Measurements from ENCODE around the gene NPY1R. TPM values are rescaled to one million over a fixed set of nuclear protein-coding genes. Genes with fewer than 3 reads are reported as not detected.

NPY1R gene
- total and polyA plus RNA-seq, 3 experiments from 2014 or later = not detected

- no peak for DNase-seq
- ChIA-PET CTCF (no interaction called here), POLR2A (no interaction called here)
- H3K4me1 Mint-ChIP-seq = peaks cover 0 to 3% (median 0%) of the 10 kb centered on the region in 3 donors
- H3K36me3 Mint-ChIP-seq = peaks cover 0 to 4% (median 0%) of the 10 kb centered on the region in 3 donors
- no peaks in the 10 kb centered on the region for H3K9me3 ChIP-seq (ENCODE audit: low read length)
- H3K27me3 ChIP-seq (ENCODE audit: insufficient read depth, low read length, poor library complexity, severe bottlenecking) = peaks cover 2% of the 10 kb centered on the region
- H3K4me1 ChIP-seq (ENCODE audit: insufficient read depth, low read length) = no peaks in the 10 kb centered on the region
- H3K9me3 Mint-ChIP-seq = peaks cover 0 to 5% (median 0%) of the 10 kb centered on the region in 5 donors
- no peak overlapping the region for H3K4me3 ChIP-seq (ENCODE audit: low read length)
- no peak overlapping the region for H3K27ac Mint-ChIP-seq
- no peak overlapping the region for H3K4me3 Mint-ChIP-seq
- peaks cover 16 to 49% of the 10 kb centered on the region in 2 donors for H3K27me3 Mint-ChIP-seq
- H3K36me3 ChIP-seq (ENCODE audit: insufficient read depth, low read length) = no peaks in the 10 kb centered on the region
- no peak overlapping the region for H3K27ac ChIP-seq (ENCODE audit: low read depth, low read length)
These were observed 12.0 kb upstream of the NPY1R start for GRCh38 chr4:163344147-163345125.

DNA sequence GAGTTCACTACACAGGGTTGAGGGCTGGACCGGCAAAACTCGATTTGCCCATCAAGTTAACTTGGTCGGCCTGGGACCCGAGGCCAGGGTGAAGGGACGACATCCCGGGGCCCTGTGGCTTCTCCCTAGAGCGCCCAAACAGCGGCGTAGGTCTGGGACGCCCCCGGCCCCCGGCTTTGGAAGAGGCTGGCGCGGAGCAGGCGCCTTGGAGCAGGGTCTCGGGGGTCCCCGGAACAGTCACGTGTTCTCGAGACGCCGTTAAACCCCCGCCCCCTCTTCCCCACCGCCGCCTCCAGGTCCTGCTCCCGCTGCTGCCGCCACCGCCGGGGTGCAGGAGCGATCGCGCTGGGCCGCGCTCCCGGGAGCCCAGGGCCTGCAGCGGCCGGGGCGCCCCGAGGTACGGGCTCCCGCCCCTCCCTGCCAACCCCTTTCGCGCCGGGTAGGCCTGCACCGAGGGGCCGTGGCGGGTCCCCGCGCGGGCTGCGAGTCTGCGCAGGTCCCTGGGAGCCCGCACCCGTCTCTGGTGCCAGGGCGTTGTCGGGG, 11.3 kb upstream of the NPY1R start, which contains the start of gene NPY5R:
TSS of gene NPY5R (plus strand) at position 289 of the 543 bp plus-strand sequence. CDS start 6,382 bp downstream, outside the sequence.
- no peak within 1 kb of the TSS for H3K4me3 ChIP-seq (ENCODE audit: low read length)
- CTCF ChIA-PET = no interaction called here
- H3K27ac Mint-ChIP-seq = no peak within 1 kb of the TSS

GRCh38 chr4:163335384-163335783, 3.0 kb upstream of the NPY1R start:
- Histone ChIP-seq H3K4me1 (ENCODE audit: insufficient read depth, low read length) (peaks cover 4% of the 10 kb centered on the region), H3K36me3 (ENCODE audit: insufficient read depth, low read length) (no peaks in the 10 kb centered on the region), H3K4me3 (ENCODE audit: low read length) (no peak overlapping the region), H3K9me3 (ENCODE audit: low read length) (no peaks in the 10 kb centered on the region), H3K27me3 (ENCODE audit: insufficient read depth, low read length, poor library complexity, severe bottlenecking) (peaks cover 6% of the 10 kb centered on the region), H3K27ac (ENCODE audit: low read depth, low read length) (no peak overlapping the region)
- Mint-ChIP-seq H3K36me3 (no peaks in the 10 kb centered on the region), H3K27ac (no peak overlapping the region), H3K4me1 (peaks cover 11 to 16% (median 11%) of the 10 kb centered on the region in 3 donors), H3K4me3 (no peak overlapping the region), H3K9me3 (peaks cover 0 to 2% (median 0%) of the 10 kb centered on the region in 5 donors), H3K27me3 (peaks cover 22 to 44% of the 10 kb centered on the region in 2 donors)
- DNase-seq = no peak
- ChIA-PET CTCF (no interaction called here), POLR2A (no interaction called here)

More for the DNA sequence above, 11.3 kb upstream of the NPY1R start, which contains the start of gene NPY5R:
- Mint-ChIP-seq H3K4me3 (no peak within 1 kb of the TSS), H3K36me3 (peaks cover 0 to 4% (median 0%) of the 10 kb centered on the region in 3 donors), H3K4me1 (peaks cover 0 to 3% (median 0%) of the 10 kb centered on the region in 3 donors), H3K9me3 (peaks cover 0 to 3% (median 0%) of the 10 kb centered on the region in 5 donors), H3K27me3 (peaks cover 13 to 44% of the 10 kb centered on the region in 2 donors)
- no peak for DNase-seq
- no peaks in the 10 kb centered on the region for H3K4me1 ChIP-seq (ENCODE audit: insufficient read depth, low read length)
- no peaks in the 10 kb centered on the region for H3K36me3 ChIP-seq (ENCODE audit: insufficient read depth, low read length)
- H3K9me3 ChIP-seq (ENCODE audit: low read length) = no peaks in the 10 kb centered on the region
- H3K27me3 ChIP-seq (ENCODE audit: insufficient read depth, low read length, poor library complexity, severe bottlenecking) = peaks cover 6% of the 10 kb centered on the region
- POLR2A ChIA-PET = no interaction called here
- H3K27ac ChIP-seq (ENCODE audit: low read depth, low read length) = no peak within 1 kb of the TSS

GRCh38 chr4:163331629-163332376, 593 bp downstream of the NPY1R start:
- peaks cover 11 to 16% (median 11%) of the 10 kb centered on the region in 3 donors for H3K4me1 Mint-ChIP-seq
- H3K27ac ChIP-seq (ENCODE audit: low read depth, low read length) = no peak overlapping the region
- H3K27me3 Mint-ChIP-seq = peaks cover 22 to 55% of the 10 kb centered on the region in 2 donors
- ChIA-PET POLR2A (no interaction called here), CTCF (interaction anchor here (1.5 kb wide), 1 partner anchor 15 kb away, joined by 4 read pairs; no protein-coding TSS in a partner anchor)
- no peaks in the 10 kb centered on the region for H3K36me3 Mint-ChIP-seq
- H3K27me3 ChIP-seq (ENCODE audit: insufficient read depth, low read length, poor library complexity, severe bottlenecking) = no peaks in the 10 kb centered on the region
- H3K4me1 ChIP-seq (ENCODE audit: insufficient read depth, low read length) = peaks cover 4% of the 10 kb centered on the region
- peak overlapping the region in 3 of 7 donors; percentile 3 to 55 (median 55) for H3K4me3 Mint-ChIP-seq
- no peak overlapping the region for H3K4me3 ChIP-seq (ENCODE audit: low read length)
- no peak overlapping the region for H3K27ac Mint-ChIP-seq
- H3K36me3 ChIP-seq (ENCODE audit: insufficient read depth, low read length) = no peaks in the 10 kb centered on the region
- peaks cover 0 to 2% (median 0%) of the 10 kb centered on the region in 5 donors for H3K9me3 Mint-ChIP-seq
- DNase-seq = no peak
- H3K9me3 ChIP-seq (ENCODE audit: low read length) = no peaks in the 10 kb centered on the region

DNA sequence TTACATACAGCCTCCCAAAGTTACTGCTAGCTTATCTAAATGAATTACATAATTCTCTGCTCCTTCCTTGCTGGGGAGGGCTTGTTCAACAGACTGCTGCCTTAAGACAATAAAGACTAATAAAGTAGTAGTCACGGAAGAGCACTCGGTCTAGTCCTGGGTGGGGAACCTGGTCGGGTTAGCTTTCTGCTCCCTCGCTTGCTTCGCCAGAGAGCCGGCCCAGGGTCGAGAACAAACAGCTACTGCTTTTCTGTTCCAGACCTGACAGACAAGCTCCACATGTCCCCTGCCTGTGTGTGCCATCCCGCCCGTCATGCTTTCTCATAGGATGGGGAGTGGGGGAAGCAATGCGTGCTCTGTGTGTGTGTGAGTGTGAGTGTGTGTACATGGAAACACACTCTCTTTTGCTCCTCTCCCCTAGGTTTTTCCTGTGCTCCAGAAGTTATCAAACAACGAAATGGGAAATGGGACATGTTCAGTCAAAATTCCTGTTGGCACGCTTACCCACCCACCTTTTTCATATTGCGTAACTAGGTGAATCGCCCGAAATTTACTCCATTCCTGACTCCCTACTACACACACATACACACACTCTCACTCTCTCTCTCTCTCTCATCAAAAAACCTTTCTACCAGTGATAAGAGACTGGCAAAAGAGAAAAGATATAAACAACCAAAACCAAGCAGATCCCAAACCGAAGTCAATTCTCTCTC, 1.3 kb downstream of the NPY1R start:
- Mint-ChIP-seq H3K27me3 (peaks cover 22 to 55% of the 10 kb centered on the region in 2 donors), H3K4me3 (peak overlapping the region in 3 of 7 donors; percentile 3 to 55 (median 27)), H3K4me1 (peaks cover 11 to 16% (median 11%) of the 10 kb centered on the region in 3 donors), H3K27ac (no peak overlapping the region), H3K36me3 (no peaks in the 10 kb centered on the region), H3K9me3 (peaks cover 0 to 2% (median 0%) of the 10 kb centered on the region in 5 donors)
- H3K4me3 ChIP-seq (ENCODE audit: low read length) = no peak overlapping the region
- peaks cover 4% of the 10 kb centered on the region for H3K4me1 ChIP-seq (ENCODE audit: insufficient read depth, low read length)
- H3K9me3 ChIP-seq (ENCODE audit: low read length) = no peaks in the 10 kb centered on the region
- CTCF ChIA-PET = no interaction called here
- no peaks in the 10 kb centered on the region for H3K36me3 ChIP-seq (ENCODE audit: insufficient read depth, low read length)
- H3K27me3 ChIP-seq (ENCODE audit: insufficient read depth, low read length, poor library complexity, severe bottlenecking) = no peaks in the 10 kb centered on the region
- no peak overlapping the region for H3K27ac ChIP-seq (ENCODE audit: low read depth, low read length)
- POLR2A ChIA-PET = no interaction called here
- DNase-seq = no peak

GRCh38 chr4:163317110-163317509, 15.3 kb downstream of the NPY1R start:
- DNase-seq = no peak
- Histone ChIP-seq H3K27me3 (ENCODE audit: insufficient read depth, low read length, poor library complexity, severe bottlenecking) (no peaks in the 10 kb centered on the region), H3K9me3 (ENCODE audit: low read length) (no peaks in the 10 kb centered on the region), H3K4me3 (ENCODE audit: low read length) (no peak overlapping the region), H3K4me1 (ENCODE audit: insufficient read depth, low read length) (no peaks in the 10 kb centered on the region), H3K36me3 (ENCODE audit: insufficient read depth, low read length) (no peaks in the 10 kb centered on the region), H3K27ac (ENCODE audit: low read depth, low read length) (no peak overlapping the region)
- no peak overlapping the region for H3K27ac Mint-ChIP-seq
- CTCF ChIA-PET = interaction anchor here (1.0 kb wide), 1 partner anchor 16 kb away, joined by 4 read pairs; the partner anchor contains the start of gene NPY1R
- POLR2A ChIA-PET = no interaction called here
- H3K4me1 Mint-ChIP-seq = no peaks in the 10 kb centered on the region
- no peak overlapping the region for H3K4me3 Mint-ChIP-seq
- H3K27me3 Mint-ChIP-seq = peaks cover 1 to 16% of the 10 kb centered on the region in 2 donors
- H3K36me3 Mint-ChIP-seq = no peaks in the 10 kb centered on the region
- peaks cover 23 to 28% (median 24%) of the 10 kb centered on the region in 5 donors for H3K9me3 Mint-ChIP-seq

DNA sequence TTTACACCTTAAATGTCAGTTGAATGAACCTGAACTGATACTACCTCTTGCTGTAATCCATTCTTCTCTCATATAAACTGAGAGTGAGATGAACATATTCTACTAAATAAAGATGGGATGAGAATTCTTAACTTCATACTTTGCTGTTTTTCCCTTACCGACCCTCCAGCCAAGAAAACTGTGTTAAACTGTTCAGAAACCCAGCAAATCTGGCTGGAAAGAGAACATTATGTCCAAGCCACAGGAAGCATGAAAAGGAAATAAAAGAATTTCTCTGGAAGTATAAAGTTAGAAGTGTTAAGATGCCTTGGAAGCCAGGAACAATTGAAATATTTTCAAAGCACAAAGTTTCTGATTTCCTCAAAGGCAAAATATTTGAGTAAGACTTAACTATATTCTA, 22.9 kb downstream of the NPY1R start:
- Mint-ChIP-seq H3K4me3 (no peak overlapping the region), H3K27me3 (peaks cover 4 to 5% of the 10 kb centered on the region in 2 donors), H3K36me3 (no peaks in the 10 kb centered on the region), H3K9me3 (peaks cover 0 to 3% (median 0%) of the 10 kb centered on the region in 5 donors), H3K4me1 (no peaks in the 10 kb centered on the region), H3K27ac (no peak overlapping the region)
- no peaks in the 10 kb centered on the region for H3K27me3 ChIP-seq (ENCODE audit: insufficient read depth, low read length, poor library complexity, severe bottlenecking)
- H3K4me3 ChIP-seq (ENCODE audit: low read length) = no peak overlapping the region
- H3K36me3 ChIP-seq (ENCODE audit: insufficient read depth, low read length) = no peaks in the 10 kb centered on the region
- ChIA-PET CTCF (no interaction called here), POLR2A (no interaction called here)
- no peaks in the 10 kb centered on the region for H3K9me3 ChIP-seq (ENCODE audit: low read length)
- no peak for DNase-seq
- H3K4me1 ChIP-seq (ENCODE audit: insufficient read depth, low read length) = no peaks in the 10 kb centered on the region
- H3K27ac ChIP-seq (ENCODE audit: low read depth, low read length) = no peak overlapping the region

All from CD8-positive, alpha-beta memory T cell (primary cell).